HG03175 (cell line): ENCODE data around the gene PNMA5.

Source experiments
- ATAC-seq: cut with Tn5 transposase; IDR thresholded peaks from one replicate; pipeline ENCODE4 v1.9.1; 2021; ENCODE audit warnings: mild to moderate bottlenecking, moderate library complexity; ENCODE audit not compliant: unreplicated experiment

The PNMA5 gene

GRCh38 chrX:152958524-152959465 lies 35.1 kb downstream of the PNMA5 start:
- ATAC-seq = peak; percentile 94

DNA sequence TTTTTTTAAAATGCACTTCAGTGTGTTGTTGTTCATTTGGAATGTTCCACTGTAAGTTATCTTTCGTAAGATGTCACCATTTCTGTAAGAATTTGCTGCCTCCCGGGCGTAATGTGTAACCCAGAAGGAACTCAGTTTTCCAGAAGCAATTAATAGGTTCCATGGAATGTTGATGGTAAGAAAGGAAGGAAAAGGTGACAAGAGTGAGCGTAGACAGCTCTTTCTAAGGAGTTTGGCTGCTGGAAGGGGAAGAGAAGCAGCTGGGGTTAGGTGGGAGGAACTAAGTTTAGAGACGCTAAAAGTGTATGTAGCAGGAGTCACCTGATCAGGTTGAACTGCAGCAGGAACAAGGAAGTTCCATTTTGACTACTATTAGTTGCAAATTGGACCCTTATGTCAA lies 35.9 kb downstream of the PNMA5 start:
- no peak for ATAC-seq

DNA sequence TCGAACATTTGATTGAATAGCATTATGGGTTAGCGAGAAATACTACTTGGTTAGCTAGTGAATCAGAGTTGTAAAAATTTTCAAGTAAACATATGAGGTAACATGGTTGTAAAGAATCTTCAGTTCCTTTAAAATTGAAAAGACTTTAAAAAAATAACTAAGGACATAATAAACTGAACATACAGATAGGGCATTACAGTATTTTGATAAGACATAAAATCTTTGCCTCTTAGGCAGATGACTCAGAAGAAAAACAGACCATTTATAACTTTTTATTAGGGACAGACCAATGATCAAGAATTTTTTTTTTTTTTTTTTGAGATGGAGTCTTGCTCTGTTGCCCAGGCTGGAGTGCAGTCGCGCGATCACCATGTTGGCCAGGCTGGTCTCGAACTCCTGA lies 43.1 kb downstream of the PNMA5 start:
- ATAC-seq = no peak

DNA sequence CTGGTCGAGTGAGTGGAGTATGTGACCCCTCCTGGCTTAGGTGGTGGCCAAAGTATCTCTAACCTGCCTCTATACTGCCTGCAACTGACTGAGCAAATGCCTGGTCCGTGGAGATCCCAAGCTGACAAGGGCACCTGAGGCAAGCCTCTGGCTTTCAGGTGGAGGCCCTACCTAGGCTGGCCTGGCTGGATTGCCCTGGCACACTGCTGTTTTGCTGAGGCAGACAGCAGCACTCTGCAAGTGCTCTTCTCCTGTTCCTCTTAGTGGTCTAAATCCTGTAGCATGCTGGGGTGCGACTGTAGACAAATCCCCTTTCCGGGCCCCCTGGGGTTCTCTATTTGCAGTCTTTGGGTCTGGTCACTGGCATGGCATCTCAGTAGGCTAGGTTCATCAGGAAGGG lies 44.8 kb downstream of the PNMA5 start:
- ATAC-seq = no peak

GRCh38 chrX:152946681-152947080 lies 47.2 kb downstream of the PNMA5 start:
- no peak for ATAC-seq

DNA sequence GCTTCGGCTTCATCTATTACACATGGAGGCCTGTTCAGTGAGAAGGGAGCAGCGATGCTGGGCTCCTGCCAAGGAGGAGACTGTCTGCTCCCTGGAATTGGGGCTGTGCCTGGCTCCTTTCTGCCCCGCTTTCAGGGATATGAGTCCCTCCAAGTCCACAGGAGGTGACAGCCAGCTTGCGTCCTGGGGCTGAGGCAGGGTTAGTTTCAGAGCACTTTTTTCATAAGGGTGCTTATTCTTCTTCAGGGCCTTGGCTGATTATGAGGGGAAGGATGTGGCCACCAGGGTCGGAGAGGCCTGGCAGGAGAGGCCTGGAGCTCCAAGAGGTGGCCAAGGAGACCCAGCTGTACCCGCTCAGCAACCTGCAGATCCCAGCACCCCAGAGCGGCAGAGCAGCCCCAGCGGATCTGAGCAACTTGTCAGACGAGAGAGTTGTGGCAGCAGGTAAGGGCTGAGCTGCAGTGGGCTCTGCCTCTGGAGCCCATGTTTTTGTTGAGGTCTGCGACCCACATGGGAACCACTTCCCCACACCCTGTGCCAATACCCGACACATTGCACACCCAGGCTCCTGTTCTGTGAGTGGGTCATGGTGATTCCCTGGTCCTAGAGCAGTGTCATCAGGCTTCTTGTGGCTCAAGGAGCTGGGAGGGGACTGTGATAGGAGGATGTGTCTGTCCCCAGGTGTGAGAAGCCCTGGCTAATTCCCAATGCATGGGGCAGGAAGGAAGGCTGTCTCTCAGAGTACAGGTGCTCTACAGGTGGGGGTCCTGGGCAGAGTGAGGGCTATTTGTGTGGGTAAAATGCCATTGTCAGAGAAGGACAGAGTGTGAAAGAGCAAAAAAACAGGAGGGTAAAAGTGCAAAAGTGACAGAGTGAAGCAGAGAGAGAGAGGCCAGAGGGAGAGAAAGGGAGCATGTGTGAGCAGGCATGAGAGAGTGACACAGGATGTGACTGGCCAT lies 48.6 kb downstream of the PNMA5 start:
- ATAC-seq = no peak

GRCh38 chrX:152943826-152944225 lies 50.1 kb downstream of the PNMA5 start:
- ATAC-seq = no peak

DNA sequence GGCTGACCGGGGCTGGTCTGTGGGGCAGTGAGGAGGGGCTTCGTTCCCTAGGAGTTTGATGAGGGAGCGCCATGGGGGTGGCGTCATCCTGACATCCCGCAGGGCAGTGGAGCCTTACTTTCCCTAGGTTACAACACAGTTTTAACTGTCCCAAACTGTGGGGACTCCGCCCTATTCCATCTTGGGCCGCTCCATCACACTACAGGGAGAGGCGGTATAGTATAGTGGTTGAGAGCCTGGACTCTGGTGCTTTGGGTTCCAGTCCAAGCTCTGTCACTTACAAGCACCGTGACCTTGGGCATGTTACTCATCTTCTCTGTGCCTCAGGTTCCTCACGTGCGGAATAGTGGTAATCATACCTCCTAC lies 51.9 kb downstream of the PNMA5 start:
- peak; percentile 9 for ATAC-seq

- peak; percentile 93 for ATAC-seq
Observed at GRCh38 chrX:152941328-152942076, 52.4 kb downstream of the PNMA5 start.
